WTC11 (cell line): ENCODE results near the gene BLMH. TPM values are rescaled to one million over a fixed set of nuclear protein-coding genes. Genes with fewer than 3 reads are reported as not detected.

Experiments used
- ATAC-seq: fragments of 200-7000 bp; cut with Tn5 transposase; 2 replicates; pipeline ENCODE4 v1.10.0; 2021; ENCODE audit warnings: mild to moderate bottlenecking, moderate library complexity
- CTCF ChIA-PET: fragments of 300-600 bp; sonication (Branson Sonifier 250); formaldehyde crosslinking; loops from one replicate; lab custom pipeline; 2021; ENCODE audit warnings: antibody characterized with exemption; lab: Charles Lee
- POLR2A ChIA-PET: fragments of 350-600 bp; sonication (Branson Sonifier 250); formaldehyde crosslinking; loops from one replicate; lab custom pipeline; 2021; ENCODE audit warnings: antibody characterized with exemption; lab: Charles Lee
- DNase-seq: peaks from one replicate; pipeline ENCODE4 v3.0.0; 2021; ENCODE audit warnings: low spot score
- H3K27ac Mint-ChIP-seq: 2 replicates; pipeline ENCODE4 v1.8.0; 2021; ENCODE audit warnings: mixed read lengths
- H3K27me3 Mint-ChIP-seq: 2 replicates; pipeline ENCODE4 v1.8.0; 2021; ENCODE audit warnings: low read depth, mild to moderate bottlenecking, moderate library complexity, mixed read lengths
- H3K36me3 Mint-ChIP-seq: 2 replicates; pipeline ENCODE4 v1.8.0; 2021; ENCODE audit warnings: mixed read lengths
- H3K4me1 Mint-ChIP-seq: 2 replicates; pipeline ENCODE4 v1.8.0; 2022; ENCODE audit warnings: mixed read lengths
- H3K4me3 Mint-ChIP-seq: 2 replicates; pipeline ENCODE4 v1.8.0; 2021; ENCODE audit warnings: mild to moderate bottlenecking, moderate library complexity, mixed read lengths
- H3K9me3 Mint-ChIP-seq: 2 replicates; pipeline ENCODE4 v1.8.0; 2021; ENCODE audit warnings: mixed read lengths
- AFF4 ChIP-seq: sonication (generic); formaldehyde crosslinking; IDR thresholded peaks from 2 replicates; pipeline ENCODE4 v1.8.1; 2023; ENCODE audit warnings: mild to moderate bottlenecking, missing genetic modification reagents, borderline replicate concordance
- CREB1 ChIP-seq: sonication (generic); formaldehyde crosslinking; IDR thresholded peaks from 2 replicates; pipeline ENCODE4 v1.8.0; 2023; ENCODE audit warnings: mild to moderate bottlenecking, missing genetic modification reagents
- IRF1 ChIP-seq: sonication (generic); formaldehyde crosslinking; IDR thresholded peaks from 2 replicates; pipeline ENCODE4 v1.8.0; 2023; ENCODE audit warnings: missing genetic modification reagents
- KAT7 ChIP-seq: sonication (generic); formaldehyde crosslinking; IDR thresholded peaks from 2 replicates; pipeline ENCODE4 v1.8.1; 2023; ENCODE audit warnings: missing genetic modification reagents, mild to moderate bottlenecking, borderline replicate concordance
- NFYB ChIP-seq: sonication (generic); formaldehyde crosslinking; conservative IDR thresholded peaks from 2 replicates; pipeline ENCODE4 v1.8.0; 2022; ENCODE audit warnings: low read depth, missing genetic modification reagents
- NR1H2 ChIP-seq: sonication (generic); formaldehyde crosslinking; IDR thresholded peaks from 2 replicates; pipeline ENCODE4 v1.9.0; 2021; ENCODE audit warnings: mild to moderate bottlenecking, moderate library complexity, missing genetic modification reagents
- PRDM15 ChIP-seq: sonication (generic); formaldehyde crosslinking; IDR thresholded peaks from 2 replicates; pipeline ENCODE4 v1.8.0; 2022; ENCODE audit warnings: missing genetic modification reagents
- TP53 ChIP-seq: sonication (generic); formaldehyde crosslinking; IDR thresholded peaks from 2 replicates; pipeline ENCODE4 v1.8.1; 2023; ENCODE audit warnings: mild to moderate bottlenecking, missing genetic modification reagents
- USF2 ChIP-seq: sonication (generic); formaldehyde crosslinking; IDR thresholded peaks from 2 replicates; pipeline ENCODE4 v1.8.1; 2023; ENCODE audit warnings: mild to moderate bottlenecking, missing genetic modification reagents, moderate library complexity
- ZMAT4 ChIP-seq: fragments of 250-450 bp; sonication (Bioruptor Pico); IDR thresholded peaks from 2 replicates; pipeline ENCODE4 v1.9.0; 2021; ENCODE audit warnings: mild to moderate bottlenecking
- ZNF263 ChIP-seq: sonication (generic); formaldehyde crosslinking; IDR thresholded peaks from 2 replicates; pipeline ENCODE4 v1.8.1; 2022; ENCODE audit warnings: low read depth, mild to moderate bottlenecking, moderate library complexity, missing genetic modification reagents
- ZNF317 ChIP-seq: sonication (generic); formaldehyde crosslinking; IDR thresholded peaks from 2 replicates; pipeline ENCODE4 v1.8.1; 2023; ENCODE audit warnings: low read depth, mild to moderate bottlenecking, moderate library complexity, missing genetic modification reagents, borderline replicate concordance
- ZNF396 ChIP-seq: fragments of 250-450 bp; sonication (Bioruptor Pico); IDR thresholded peaks from 2 replicates; pipeline ENCODE4 v1.8.0; 2021; ENCODE audit warnings: mild to moderate bottlenecking, moderate library complexity, borderline replicate concordance
- total RNA-seq: library from RNA; stranded (reverse); gene quantifications from 3 replicates; pipeline ENCODE4 v1.2.3, GENCODE V29; 2021
- TF ChIP-seq, protein P1 (sequence below): sonication (generic); formaldehyde crosslinking; IDR thresholded peaks from 2 replicates; pipeline ENCODE4 v1.8.1; 2022; ENCODE audit warnings: missing genetic modification reagents, borderline replicate concordance
- TF ChIP-seq, protein P2 (sequence below): sonication (generic); formaldehyde crosslinking; IDR thresholded peaks from 2 replicates; pipeline ENCODE4 v1.8.0; 2022; ENCODE audit warnings: mild to moderate bottlenecking, missing genetic modification reagents
- TF ChIP-seq, protein P3 (sequence below): sonication (generic); formaldehyde crosslinking; IDR thresholded peaks from 2 replicates; pipeline ENCODE4 v1.8.0; 2022; ENCODE audit warnings: mild to moderate bottlenecking, missing genetic modification reagents

The BLMH gene
- total RNA-seq, 1 experiment from 2014 or later = 63.9 TPM

DNA sequence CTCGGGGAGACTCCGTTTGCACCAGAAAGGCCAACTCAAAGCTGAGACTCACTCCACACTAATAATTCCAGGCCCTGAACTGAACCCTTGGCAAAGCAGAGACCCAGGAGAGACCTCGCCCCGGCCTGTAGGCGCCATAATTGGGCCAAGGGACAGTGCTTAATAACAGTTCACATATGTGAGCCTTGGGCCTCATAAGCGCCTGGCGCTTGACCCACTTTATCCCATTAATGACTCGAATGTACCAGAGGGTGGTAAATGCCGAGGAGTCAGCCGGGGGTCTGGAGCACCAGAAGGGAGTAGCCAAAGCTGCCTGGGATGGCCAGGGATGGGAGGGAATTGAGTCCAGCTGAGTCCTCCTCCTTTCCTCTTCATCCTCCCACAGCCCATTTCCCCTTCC lies 80.8 kb downstream of the BLMH start (continued):
- TF ChIP-seq AFF4 (CRISPR knock-in tag) (no peak), KAT7 (CRISPR knock-in tag) (no peak), ZNF317 (CRISPR knock-in tag) (no peak), USF2 (CRISPR knock-in tag) (no peak), IRF1 (CRISPR knock-in tag) (no peak)
- TF ChIP-seq, protein P1, sequence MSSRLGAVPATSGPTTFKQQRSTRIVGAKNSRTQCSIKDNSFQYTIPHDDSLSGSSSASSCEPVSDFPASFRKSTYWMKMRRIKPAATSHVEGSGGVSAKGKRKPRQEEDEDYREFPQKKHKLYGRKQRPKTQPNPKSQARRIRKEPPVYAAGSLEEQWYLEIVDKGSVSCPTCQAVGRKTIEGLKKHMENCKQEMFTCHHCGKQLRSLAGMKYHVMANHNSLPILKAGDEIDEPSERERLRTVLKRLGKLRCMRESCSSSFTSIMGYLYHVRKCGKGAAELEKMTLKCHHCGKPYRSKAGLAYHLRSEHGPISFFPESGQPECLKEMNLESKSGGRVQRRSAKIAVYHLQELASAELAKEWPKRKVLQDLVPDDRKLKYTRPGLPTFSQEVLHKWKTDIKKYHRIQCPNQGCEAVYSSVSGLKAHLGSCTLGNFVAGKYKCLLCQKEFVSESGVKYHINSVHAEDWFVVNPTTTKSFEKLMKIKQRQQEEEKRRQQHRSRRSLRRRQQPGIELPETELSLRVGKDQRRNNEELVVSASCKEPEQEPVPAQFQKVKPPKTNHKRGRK (CRISPR knock-in tag) = no peak

- Mint-ChIP-seq H3K4me1 (no peaks in the 10 kb centered on the region), H3K36me3 (no peaks in the 10 kb centered on the region), H3K27ac (no peak overlapping the region)
- TF ChIP-seq ZNF263 (CRISPR knock-in tag) = no peak
- TF ChIP-seq, all 79 proteins: peak for 0
- DNase-seq (no peak), ATAC-seq (no peak)
- ChIA-PET CTCF (interaction anchor here (0.9 kb wide), 1 partner anchor 10 kb away, joined by 3 read pairs; no protein-coding TSS in a partner anchor), POLR2A (interaction anchor here (0.7 kb wide), 1 partner anchor 400 kb away, joined by 6 read pairs; no protein-coding TSS in a partner anchor)
- no peaks in the 10 kb centered on the region for H3K9me3 Mint-ChIP-seq
- H3K4me3 Mint-ChIP-seq = no peak overlapping the region
- no peaks in the 10 kb centered on the region for H3K27me3 Mint-ChIP-seq
Observed at GRCh38 chr17:30210366-30210765, 81.4 kb downstream of the BLMH start.

DNA sequence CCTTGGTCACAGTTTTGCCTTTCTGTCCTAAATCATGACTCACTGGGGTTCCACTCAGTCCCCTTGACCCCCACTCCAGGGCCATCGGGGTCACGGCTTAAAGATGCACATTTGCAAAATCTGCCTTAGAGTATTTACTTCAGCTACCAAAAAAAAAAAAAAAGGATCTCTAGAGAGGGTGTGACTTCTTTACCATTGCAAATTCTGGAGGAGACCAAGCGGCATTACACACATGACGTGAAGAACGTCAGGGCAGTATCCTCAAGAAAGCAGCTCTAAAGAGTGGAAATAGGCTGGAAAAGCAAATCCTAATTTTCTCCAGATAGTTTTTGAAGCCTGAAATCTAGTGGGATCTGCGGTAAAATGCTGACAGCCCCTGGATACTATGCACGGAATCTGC lies 81.8 kb downstream of the BLMH start:
- H3K36me3 Mint-ChIP-seq = no peaks in the 10 kb centered on the region
- no peak overlapping the region for H3K4me3 Mint-ChIP-seq
- DNase-seq = no peak
- no peaks in the 10 kb centered on the region for H3K27me3 Mint-ChIP-seq
- no peak for ATAC-seq
- ChIA-PET POLR2A (interaction anchor here (0.7 kb wide), 1 partner anchor 399 kb away, joined by 6 read pairs; no protein-coding TSS in a partner anchor), CTCF (interaction anchor here (0.6 to 0.9 kb wide), 2 partner anchors 10 to 1279 kb away, joined by 3 to 4 read pairs; no protein-coding TSS in a partner anchor)
- H3K27ac Mint-ChIP-seq = no peak overlapping the region
- no peaks in the 10 kb centered on the region for H3K4me1 Mint-ChIP-seq
- no peaks in the 10 kb centered on the region for H3K9me3 Mint-ChIP-seq
- no peak for TF ChIP-seq NR1H2 (CRISPR knock-in tag)
- TF ChIP-seq ZNF396 = no peak
- TF ChIP-seq NFYB (CRISPR knock-in tag) = no peak
- TF ChIP-seq, protein P2, sequence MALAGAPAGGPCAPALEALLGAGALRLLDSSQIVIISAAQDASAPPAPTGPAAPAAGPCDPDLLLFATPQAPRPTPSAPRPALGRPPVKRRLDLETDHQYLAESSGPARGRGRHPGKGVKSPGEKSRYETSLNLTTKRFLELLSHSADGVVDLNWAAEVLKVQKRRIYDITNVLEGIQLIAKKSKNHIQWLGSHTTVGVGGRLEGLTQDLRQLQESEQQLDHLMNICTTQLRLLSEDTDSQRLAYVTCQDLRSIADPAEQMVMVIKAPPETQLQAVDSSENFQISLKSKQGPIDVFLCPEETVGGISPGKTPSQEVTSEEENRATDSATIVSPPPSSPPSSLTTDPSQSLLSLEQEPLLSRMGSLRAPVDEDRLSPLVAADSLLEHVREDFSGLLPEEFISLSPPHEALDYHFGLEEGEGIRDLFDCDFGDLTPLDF = no peak
- TF ChIP-seq ZMAT4 (CRISPR knock-in tag) = no peak
- TF ChIP-seq TP53 (CRISPR knock-in tag) = no peak
- no peak for TF ChIP-seq PRDM15 (CRISPR knock-in tag)
- TF ChIP-seq USF2 (CRISPR knock-in tag) = no peak
- TF ChIP-seq CREB1 (CRISPR knock-in tag) = no peak
- TF ChIP-seq, protein P3, sequence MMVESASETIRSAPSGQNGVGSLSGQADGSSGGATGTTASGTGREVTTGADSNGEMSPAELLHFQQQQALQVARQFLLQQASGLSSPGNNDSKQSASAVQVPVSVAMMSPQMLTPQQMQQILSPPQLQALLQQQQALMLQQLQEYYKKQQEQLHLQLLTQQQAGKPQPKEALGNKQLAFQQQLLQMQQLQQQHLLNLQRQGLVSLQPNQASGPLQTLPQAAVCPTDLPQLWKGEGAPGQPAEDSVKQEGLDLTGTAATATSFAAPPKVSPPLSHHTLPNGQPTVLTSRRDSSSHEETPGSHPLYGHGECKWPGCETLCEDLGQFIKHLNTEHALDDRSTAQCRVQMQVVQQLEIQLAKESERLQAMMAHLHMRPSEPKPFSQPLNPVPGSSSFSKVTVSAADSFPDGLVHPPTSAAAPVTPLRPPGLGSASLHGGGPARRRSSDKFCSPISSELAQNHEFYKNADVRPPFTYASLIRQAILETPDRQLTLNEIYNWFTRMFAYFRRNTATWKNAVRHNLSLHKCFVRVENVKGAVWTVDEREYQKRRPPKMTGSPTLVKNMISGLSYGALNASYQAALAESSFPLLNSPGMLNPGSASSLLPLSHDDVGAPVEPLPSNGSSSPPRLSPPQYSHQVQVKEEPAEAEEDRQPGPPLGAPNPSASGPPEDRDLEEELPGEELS (CRISPR knock-in tag) = no peak
